Activated B cell treated with CpG ODN at 0.5 μM for 24 hours (primary cell): Measurements from ENCODE around the gene FAAP100. TPM values are rescaled to one million over a fixed set of nuclear protein-coding genes. Genes with fewer than 3 reads are reported as not detected.

Source experiments
- ATAC-seq: fragments of 200-7000 bp; cut with Tn5 transposase; one replicate; pipeline ENCODE4 v1.10.0; 2021; ENCODE audit warnings: low read depth, mild to moderate bottlenecking, moderate library complexity
- CTCF ChIA-PET: fragments of 350-600 bp; sonication (Branson Sonifier 250); formaldehyde crosslinking; loops from one replicate; lab custom pipeline; 2021; ENCODE audit warnings: antibody characterized with exemption; lab: Charles Lee
- POLR2A ChIA-PET: fragments of 350-600 bp; sonication (Branson Sonifier 250); formaldehyde crosslinking; loops from one replicate; lab custom pipeline; 2021; ENCODE audit warnings: antibody characterized with exemption; lab: Charles Lee
- DNase-seq: peaks from one replicate; pipeline ENCODE4 v3.0.0; 2022
- H3K27ac Mint-ChIP-seq: one replicate; pipeline ENCODE4 v1.8.0; 2020; ENCODE audit warnings: mixed read lengths
- H3K27me3 Mint-ChIP-seq: one replicate; pipeline ENCODE4 v1.8.0; 2021; ENCODE audit warnings: mixed read lengths
- H3K36me3 Mint-ChIP-seq: one replicate; pipeline ENCODE4 v1.8.0; 2021; ENCODE audit warnings: low read depth, mixed read lengths
- H3K4me1 Mint-ChIP-seq: one replicate; pipeline ENCODE4 v1.8.0; 2021; ENCODE audit warnings: mixed read lengths
- H3K4me3 Mint-ChIP-seq: one replicate; pipeline ENCODE4 v1.8.0; 2020; ENCODE audit warnings: mild to moderate bottlenecking, mixed read lengths
- H3K9me3 Mint-ChIP-seq: one replicate; pipeline ENCODE4 v1.8.0; 2020; ENCODE audit warnings: mixed read lengths
- intact Hi-C: fragments of 100-400 bp; cut with micrococcal nuclease; formaldehyde crosslinking; loops from one replicate; pipeline ENCODE4 v1.15.1; 2024
- total RNA-seq: library from RNA; stranded (reverse); gene quantifications from 2 replicates; pipeline ENCODE4 v1.2.3, GENCODE V29; 2022
- TF ChIP-seq, protein P1 (sequence below): fragments of 200-600 bp; IDR thresholded peaks from one replicate; pipeline ENCODE4 v1.8.0; 2022; ENCODE audit warnings: antibody characterized with exemption, mild to moderate bottlenecking

FAAP100 gene
- total RNA-seq, 1 donor from 2014 or later, result 48.2 TPM

DNA sequence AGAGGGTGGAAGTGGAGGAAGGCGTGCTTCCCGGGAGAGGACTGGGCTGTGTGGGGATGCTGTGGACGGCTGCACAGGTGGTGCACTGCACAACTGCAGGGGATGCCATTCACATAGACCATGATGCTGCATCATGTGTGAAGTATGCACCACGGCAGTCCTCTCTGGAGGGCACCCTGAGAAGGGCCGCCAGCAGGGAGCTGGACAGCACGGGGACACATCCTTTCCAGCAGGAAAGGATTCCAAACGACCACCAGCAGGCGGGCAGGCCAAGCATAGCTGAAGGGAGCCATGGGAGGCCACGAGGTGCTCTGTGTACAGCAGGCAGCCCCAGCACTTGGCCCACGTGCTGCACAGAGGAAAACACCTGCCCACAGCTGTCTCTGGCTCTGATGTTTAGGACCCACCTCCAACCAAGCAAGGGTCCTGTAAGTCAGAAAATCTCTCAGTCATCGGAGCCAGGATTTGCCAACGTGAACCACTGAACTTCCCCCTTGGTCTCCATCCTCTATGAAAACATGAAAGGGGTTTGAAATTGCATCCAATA, 49.6 kb downstream of the FAAP100 start:
- ATAC-seq (no peak), DNase-seq (no peak)
- TF ChIP-seq, protein P1, sequence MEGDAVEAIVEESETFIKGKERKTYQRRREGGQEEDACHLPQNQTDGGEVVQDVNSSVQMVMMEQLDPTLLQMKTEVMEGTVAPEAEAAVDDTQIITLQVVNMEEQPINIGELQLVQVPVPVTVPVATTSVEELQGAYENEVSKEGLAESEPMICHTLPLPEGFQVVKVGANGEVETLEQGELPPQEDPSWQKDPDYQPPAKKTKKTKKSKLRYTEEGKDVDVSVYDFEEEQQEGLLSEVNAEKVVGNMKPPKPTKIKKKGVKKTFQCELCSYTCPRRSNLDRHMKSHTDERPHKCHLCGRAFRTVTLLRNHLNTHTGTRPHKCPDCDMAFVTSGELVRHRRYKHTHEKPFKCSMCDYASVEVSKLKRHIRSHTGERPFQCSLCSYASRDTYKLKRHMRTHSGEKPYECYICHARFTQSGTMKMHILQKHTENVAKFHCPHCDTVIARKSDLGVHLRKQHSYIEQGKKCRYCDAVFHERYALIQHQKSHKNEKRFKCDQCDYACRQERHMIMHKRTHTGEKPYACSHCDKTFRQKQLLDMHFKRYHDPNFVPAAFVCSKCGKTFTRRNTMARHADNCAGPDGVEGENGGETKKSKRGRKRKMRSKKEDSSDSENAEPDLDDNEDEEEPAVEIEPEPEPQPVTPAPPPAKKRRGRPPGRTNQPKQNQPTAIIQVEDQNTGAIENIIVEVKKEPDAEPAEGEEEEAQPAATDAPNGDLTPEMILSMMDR, result no peak
- Mint-ChIP-seq H3K4me1 (no peaks in the 10 kb centered on the region), H3K27ac (no peak overlapping the region), H3K9me3 (no peaks in the 10 kb centered on the region), H3K4me3 (no peak overlapping the region), H3K27me3 (no peaks in the 10 kb centered on the region), H3K36me3 (no peaks in the 10 kb centered on the region)
- POLR2A ChIA-PET, result interaction anchor here (0.7 to 0.9 kb wide), 3 partner anchors 10 to 1700 kb away, joined by 3 read pairs; partner anchors contain the start of gene ACTG1
- intact Hi-C loops, result no loop called here
- CTCF ChIA-PET, result no interaction called here

DNA sequence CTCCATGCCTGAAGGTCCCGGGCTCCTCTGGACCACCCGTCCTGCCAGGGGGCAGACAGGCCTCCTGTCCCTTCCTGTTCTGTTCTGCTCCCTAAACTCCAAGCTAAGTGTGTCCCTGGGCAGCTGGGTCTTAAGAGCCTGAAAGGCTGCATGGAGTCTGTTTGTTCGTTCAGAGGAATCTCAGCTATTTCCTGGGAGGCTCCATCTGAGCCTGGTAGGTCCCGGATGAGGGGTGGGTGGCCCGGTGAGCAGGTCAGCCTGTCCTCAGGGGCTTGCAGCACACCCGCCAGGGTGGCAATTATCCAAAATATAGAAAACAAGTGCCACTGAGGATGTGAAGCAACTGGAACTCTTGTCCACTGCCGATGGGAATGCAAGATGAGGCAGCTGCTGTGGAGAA, 52.1 kb downstream of the FAAP100 start:
- Mint-ChIP-seq H3K27me3 (no peaks in the 10 kb centered on the region), H3K36me3 (no peaks in the 10 kb centered on the region), H3K27ac (no peak overlapping the region), H3K9me3 (no peaks in the 10 kb centered on the region), H3K4me1 (no peaks in the 10 kb centered on the region), H3K4me3 (no peak overlapping the region)
- TF ChIP-seq, protein P1, result no peak
- ChIA-PET CTCF (no interaction called here), POLR2A (interaction anchor here (0.8 to 1.4 kb wide), 5 partner anchors 9 to 641 kb away, joined by 3 to 6 read pairs (median 4); partner anchors contain the start of gene ACTG1)
- ATAC-seq (no peak), DNase-seq (no peak)
- intact Hi-C loops, result no loop called here

DNA sequence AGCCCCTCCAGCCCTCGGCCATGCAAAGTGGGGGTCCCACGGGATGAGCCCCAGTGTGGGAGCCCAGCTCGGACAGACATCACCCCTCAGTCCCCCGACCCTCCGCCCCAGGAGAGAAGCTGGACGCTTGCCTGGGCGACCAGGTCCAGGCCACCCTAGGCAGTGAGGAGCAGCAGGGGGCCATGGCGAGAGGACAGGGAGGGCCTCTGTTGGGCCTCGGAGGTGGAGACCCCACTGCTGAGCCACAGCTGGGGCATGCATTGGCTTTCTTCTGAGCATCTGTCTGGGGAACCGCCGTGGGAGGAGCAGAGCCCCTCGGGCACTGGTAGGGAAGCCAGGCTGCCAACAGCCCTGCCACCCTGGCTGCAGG, 52.6 kb downstream of the FAAP100 start:
- no peak for ATAC-seq
- H3K27ac Mint-ChIP-seq, result no peak overlapping the region
- H3K4me3 Mint-ChIP-seq, result no peak overlapping the region
- H3K4me1 Mint-ChIP-seq, result no peaks in the 10 kb centered on the region
- intact Hi-C loops, result no loop called here
- H3K9me3 Mint-ChIP-seq, result no peaks in the 10 kb centered on the region
- ChIA-PET CTCF (no interaction called here), POLR2A (interaction anchor here (0.9 to 1.4 kb wide), 3 partner anchors 9 to 18 kb away, joined by 4 read pairs; partner anchors contain the start of gene ACTG1)
- no peaks in the 10 kb centered on the region for H3K27me3 Mint-ChIP-seq
- H3K36me3 Mint-ChIP-seq, result no peaks in the 10 kb centered on the region
- TF ChIP-seq, protein P1, result no peak
- DNase-seq, result no peak

DNA sequence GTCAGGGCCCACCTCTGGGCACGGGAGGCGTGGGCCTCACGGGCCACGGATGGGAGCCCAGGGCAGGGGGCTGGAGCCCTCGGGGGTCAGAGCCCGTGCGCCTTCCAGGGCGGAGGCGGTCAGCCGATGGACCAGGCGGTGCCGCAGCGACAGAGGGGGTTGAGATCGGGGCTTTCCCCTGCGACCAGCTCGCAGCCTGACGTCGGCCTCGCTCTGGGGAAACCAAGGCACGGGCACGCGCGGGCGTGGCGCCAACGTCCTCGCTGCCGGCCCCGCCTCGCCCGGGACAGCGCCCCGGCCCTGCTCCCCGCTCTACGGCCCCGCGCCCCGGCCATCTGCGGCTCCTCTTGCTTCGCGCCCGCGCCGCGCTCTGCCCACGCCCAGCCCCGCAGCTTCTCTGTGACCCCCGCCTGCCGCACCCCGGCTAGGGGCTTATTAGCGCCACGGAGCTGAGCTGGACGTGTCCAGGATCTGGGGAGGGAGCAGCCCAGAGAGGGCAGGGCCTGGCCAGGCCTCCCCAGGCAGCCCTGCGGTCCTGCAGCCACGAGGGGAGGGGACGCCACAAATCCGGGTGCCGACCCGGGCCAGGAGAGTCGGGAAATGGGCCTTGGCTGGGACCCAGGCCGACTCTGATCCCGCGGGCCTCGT, 53.1 kb downstream of the FAAP100 start:
- TF ChIP-seq, protein P1, result no peak
- ATAC-seq (no peak), DNase-seq (no peak)
- H3K36me3 Mint-ChIP-seq, result no peaks in the 10 kb centered on the region
- no peaks in the 10 kb centered on the region for H3K27me3 Mint-ChIP-seq
- ChIA-PET POLR2A (interaction anchor here (0.9 to 1.4 kb wide), 4 partner anchors 8 to 18 kb away, joined by 3 to 4 read pairs (median 4); no protein-coding TSS in a partner anchor), CTCF (no interaction called here)
- no peaks in the 10 kb centered on the region for H3K9me3 Mint-ChIP-seq
- no peak overlapping the region for H3K4me3 Mint-ChIP-seq
- H3K4me1 Mint-ChIP-seq, result no peaks in the 10 kb centered on the region
- no peak overlapping the region for H3K27ac Mint-ChIP-seq
- intact Hi-C loops, result no loop called here

DNA sequence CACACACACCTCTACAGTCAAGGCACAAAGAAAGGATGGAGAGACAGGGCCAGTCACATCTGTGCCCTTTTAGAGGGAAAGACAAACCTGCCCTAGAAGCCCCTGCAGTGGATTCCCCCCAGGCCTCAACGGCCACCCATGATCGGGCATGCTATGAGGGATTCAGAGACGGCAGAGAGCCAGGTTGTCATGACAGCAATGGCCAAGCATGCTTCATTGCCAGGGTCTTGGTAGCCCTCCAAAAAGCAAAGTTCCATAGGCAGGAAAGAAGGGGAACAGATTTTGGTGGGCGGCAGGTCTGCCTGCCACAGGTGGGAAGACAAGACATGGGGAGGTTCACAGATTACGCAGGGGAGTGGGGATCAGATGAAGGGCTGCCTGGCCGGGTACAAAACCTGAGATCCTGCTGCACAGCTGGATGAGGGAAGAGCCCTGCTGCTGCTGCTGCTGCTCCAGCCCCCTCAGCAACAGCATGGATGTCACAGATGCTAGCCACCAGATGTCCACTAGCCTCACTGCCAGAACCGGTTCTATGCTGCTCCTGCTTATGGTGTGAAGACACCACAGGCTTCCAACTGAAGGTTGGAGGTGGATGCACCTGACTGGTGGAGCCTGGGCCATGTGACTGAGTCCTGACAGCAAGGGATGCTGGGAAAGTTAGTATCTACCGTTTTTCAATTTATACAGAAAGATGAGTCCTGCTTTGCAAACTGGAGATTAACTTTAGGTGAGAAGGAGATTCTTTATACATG, 57.4 kb downstream of the FAAP100 start:
- Mint-ChIP-seq H3K27me3 (peaks cover 6% of the 10 kb centered on the region), H3K27ac (no peak overlapping the region), H3K4me1 (no peaks in the 10 kb centered on the region), H3K9me3 (no peaks in the 10 kb centered on the region), H3K4me3 (no peak overlapping the region), H3K36me3 (no peaks in the 10 kb centered on the region)
- TF ChIP-seq, protein P1, result no peak
- intact Hi-C loops, result no loop called here
- no peak for DNase-seq
- ChIA-PET CTCF (no interaction called here), POLR2A (interaction anchor here (0.8 to 1.0 kb wide), 2 partner anchors 11 to 14 kb away, joined by 3 to 4 read pairs; no protein-coding TSS in a partner anchor)
- ATAC-seq, result no peak
